Activated CD8-positive, alpha-beta memory T cell treated with anti-CD3 and anti-CD28 coated beads for 48 hours (primary cell): ENCODE data around the gene POU6F2.
"Not testable (repeated sequence)": the region's sequence is repeated elsewhere in the genome, so short reads cannot be mapped to it uniquely, and the experiment has no call there.

Source experiments
- DNase-seq, 3 experiments: peaks; one replicate each; pipeline ENCODE4 v3.0.0-alpha.2; 2020; ENCODE audit warnings: low read depth in 2 of 3, low spot score in 2 of 3

POU6F2 gene

GRCh38 chr7:38977685-38978084 is at the start of gene POU6F2:
TSS of gene POU6F2 (plus strand) at chr7:38977909. CDS start at chr7:38977954, 45 bp downstream.
- no peak for DNase-seq

GRCh38 chr7:38928506-38928905 is 49.2 kb upstream of the POU6F2 start:
- DNase-seq, result no peak

- no peak for DNase-seq
Measured at GRCh38 chr7:38929460-38930171, 48.1 kb upstream of the POU6F2 start.

GRCh38 chr7:38932509-38933168 is 45.1 kb upstream of the POU6F2 start:
- DNase-seq, result peak; percentile 2 to 33 (median 24)

GRCh38 chr7:38934051-38934450 is 43.7 kb upstream of the POU6F2 start:
- DNase-seq, result no peak

- no peak for DNase-seq
Measured at GRCh38 chr7:38934536-38934935, 43.2 kb upstream of the POU6F2 start.

- DNase-seq, result no peak
Measured at GRCh38 chr7:38936641-38937040, 41.1 kb upstream of the POU6F2 start.

- no peak for DNase-seq
Measured at GRCh38 chr7:38938001-38938485, 39.7 kb upstream of the POU6F2 start.

GRCh38 chr7:38938589-38938988 is 39.1 kb upstream of the POU6F2 start:
- no peak for DNase-seq

- no peak for DNase-seq
Measured at GRCh38 chr7:38940774-38941173, 36.9 kb upstream of the POU6F2 start.

- no peak for DNase-seq
Measured at GRCh38 chr7:38942431-38943051, 35.2 kb upstream of the POU6F2 start.

GRCh38 chr7:38947541-38947940 is 30.2 kb upstream of the POU6F2 start:
- DNase-seq, result not testable (repeated sequence)

GRCh38 chr7:38950309-38950708 is 27.4 kb upstream of the POU6F2 start:
- no peak for DNase-seq

- DNase-seq, result no peak
Measured at GRCh38 chr7:38951213-38951612, 26.5 kb upstream of the POU6F2 start.

GRCh38 chr7:38953227-38953626 is 24.5 kb upstream of the POU6F2 start:
- DNase-seq, result no peak

- DNase-seq, result no peak
Measured at GRCh38 chr7:38953971-38954370, 23.7 kb upstream of the POU6F2 start.

- DNase-seq, result no peak
Measured at GRCh38 chr7:38955892-38956291, 21.8 kb upstream of the POU6F2 start.

GRCh38 chr7:38962028-38962427 is 15.7 kb upstream of the POU6F2 start:
- no peak for DNase-seq

- DNase-seq, result no peak
Measured at GRCh38 chr7:38964921-38965320, 12.8 kb upstream of the POU6F2 start.

GRCh38 chr7:38973760-38974159 is 3.9 kb upstream of the POU6F2 start:
- DNase-seq, result no peak

- DNase-seq, result no peak
Measured at GRCh38 chr7:38975944-38976392, 1.7 kb upstream of the POU6F2 start.

GRCh38 chr7:38978491-38978890 is 782 bp downstream of the POU6F2 start:
- DNase-seq, result no peak
